ENCODE measurements around the gene CADM1. TPM values are rescaled to one million over a fixed set of nuclear protein-coding genes. Genes with fewer than 3 reads are reported as not detected.

CADM1 gene
- total RNA-seq, 2 experiments from 2014 or later, result 0.52 to 0.80 TPM

- CTCF ChIA-PET, result no interaction called here
- POLR2A ChIA-PET, result no interaction called here
Observed at GRCh38 chr11:115333121-115333520, 171.1 kb downstream of the CADM1 start.

- ChIA-PET CTCF (no interaction called here), POLR2A (no interaction called here)
Observed at GRCh38 chr11:115330684-115331482, 173.3 kb downstream of the CADM1 start.

- ChIA-PET POLR2A (no interaction called here), CTCF (no interaction called here)
Observed at GRCh38 chr11:115326526-115326925, 177.7 kb downstream of the CADM1 start.

- CTCF ChIA-PET, result no interaction called here
- POLR2A ChIA-PET, result no interaction called here
Observed at GRCh38 chr11:115325523-115325922, 178.7 kb downstream of the CADM1 start.

GRCh38 chr11:115324581-115325432 lies 179.4 kb downstream of the CADM1 start:
- ChIA-PET CTCF (interaction anchor here (1.1 kb wide), 1 partner anchor 9 kb away, joined by 4 read pairs; no protein-coding TSS in a partner anchor), POLR2A (no interaction called here)

- POLR2A ChIA-PET, result no interaction called here
- CTCF ChIA-PET, result no interaction called here
Observed at GRCh38 chr11:115322553-115323203, 181.5 kb downstream of the CADM1 start.

- POLR2A ChIA-PET, result no interaction called here
Observed at GRCh38 chr11:115321605-115322289, 182.5 kb downstream of the CADM1 start.

GRCh38 chr11:115317277-115318185 lies 186.7 kb downstream of the CADM1 start:
- CTCF ChIA-PET, result no interaction called here
- POLR2A ChIA-PET, result no interaction called here

More at GRCh38 chr11:115321605-115322289, 182.5 kb downstream of the CADM1 start:
- CTCF ChIA-PET, result interaction anchor here (0.5 kb wide), 1 partner anchor 105 kb away, joined by 3 read pairs; no protein-coding TSS in a partner anchor

GRCh38 chr11:115316696-115317095 lies 187.5 kb downstream of the CADM1 start:
- ChIA-PET POLR2A (no interaction called here), CTCF (no interaction called here)

GRCh38 chr11:115314330-115314920 lies 189.8 kb downstream of the CADM1 start:
- ChIA-PET POLR2A (no interaction called here), CTCF (no interaction called here)

GRCh38 chr11:115313224-115313838 lies 190.9 kb downstream of the CADM1 start:
- POLR2A ChIA-PET, result no interaction called here
- CTCF ChIA-PET, result no interaction called here

GRCh38 chr11:115311949-115312348 lies 192.3 kb downstream of the CADM1 start:
- ChIA-PET POLR2A (no interaction called here), CTCF (no interaction called here)

GRCh38 chr11:115306689-115307088 lies 197.5 kb downstream of the CADM1 start:
- CTCF ChIA-PET, result no interaction called here

GRCh38 chr11:115304774-115305472 lies 199.3 kb downstream of the CADM1 start:
- ChIA-PET POLR2A (no interaction called here), CTCF (no interaction called here)

More at GRCh38 chr11:115306689-115307088, 197.5 kb downstream of the CADM1 start:
- POLR2A ChIA-PET, result no interaction called here

- POLR2A ChIA-PET, result no interaction called here
- CTCF ChIA-PET, result no interaction called here
Observed at GRCh38 chr11:115303929-115304531, 200.2 kb downstream of the CADM1 start.

GRCh38 chr11:115302946-115303703 lies 201.1 kb downstream of the CADM1 start:
- ChIA-PET CTCF (no interaction called here), POLR2A (no interaction called here)

All from activated CD8-positive, alpha-beta memory T cell treated with anti-CD3 and anti-CD28 coated beads for 36 hours (primary cell).